AG08395 (cell line): ENCODE measurements around the gene PGAP3.

Experiments
- DNase-seq: peaks from one replicate; pipeline ENCODE4 v3.0.0; 2012; ENCODE audit warnings: mixed read lengths, low spot score

The PGAP3 gene

DNA sequence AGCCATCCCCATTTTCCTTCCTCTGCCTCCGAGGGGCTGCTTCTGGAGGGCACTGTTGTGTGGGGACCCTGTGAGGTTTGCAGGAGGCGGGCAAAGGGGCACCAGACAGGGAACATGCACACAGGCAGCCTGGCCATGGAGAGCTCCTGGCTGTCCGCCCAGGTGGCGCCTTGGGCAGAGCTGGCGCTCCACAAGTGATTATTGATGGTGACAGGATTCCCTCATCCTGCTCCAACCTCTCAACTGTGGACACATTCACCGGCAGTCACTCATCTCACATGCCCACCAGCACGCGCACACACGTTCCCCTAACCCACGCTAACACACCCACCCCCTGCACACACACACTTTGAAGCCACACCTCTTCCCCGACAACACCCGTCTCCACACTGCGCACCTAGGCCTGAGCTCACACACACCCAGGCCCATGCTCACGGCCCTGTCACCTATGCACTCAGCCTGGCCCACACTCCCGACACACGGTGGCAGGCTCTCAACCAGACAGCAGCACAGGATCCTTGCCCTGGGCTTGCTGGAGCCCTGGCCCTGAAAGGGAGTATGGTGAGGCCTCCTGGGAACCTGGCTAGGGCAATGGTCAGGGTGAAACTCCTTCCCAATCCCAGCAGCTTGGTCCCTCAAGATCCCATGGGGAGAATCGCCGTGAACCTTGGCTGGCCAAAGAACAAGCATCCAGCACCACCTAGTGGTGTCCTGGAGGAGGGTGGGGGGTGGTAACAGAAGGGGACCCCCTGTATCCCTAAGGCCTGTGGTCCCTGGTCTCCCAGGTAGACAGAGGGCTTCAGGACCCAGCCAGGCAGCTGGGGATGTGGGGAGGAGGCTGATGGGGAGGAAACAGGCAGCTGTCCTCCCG lies 16.0 kb downstream of the PGAP3 start:
- peak; percentile 47 for DNase-seq

DNA sequence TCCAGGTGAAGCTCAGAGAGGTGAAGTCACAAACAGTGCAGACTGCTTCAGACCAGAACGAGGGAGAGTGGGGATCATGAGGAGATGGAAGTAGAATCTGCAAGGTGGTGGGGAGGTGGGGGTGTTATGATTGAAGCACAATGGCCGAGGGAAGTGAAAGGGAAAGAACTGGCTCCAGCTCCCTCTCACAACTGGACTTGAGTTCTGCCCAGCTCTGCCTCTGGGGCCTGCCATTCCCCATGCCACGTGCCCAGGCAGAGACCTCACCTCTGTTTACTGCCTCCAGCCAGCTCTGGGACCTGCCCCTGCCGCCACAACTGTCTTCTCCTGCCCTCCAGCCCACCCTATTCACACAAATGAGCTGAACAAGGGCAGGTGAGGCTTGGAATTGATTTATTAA lies 17.1 kb downstream of the PGAP3 start:
- no peak for DNase-seq

DNA sequence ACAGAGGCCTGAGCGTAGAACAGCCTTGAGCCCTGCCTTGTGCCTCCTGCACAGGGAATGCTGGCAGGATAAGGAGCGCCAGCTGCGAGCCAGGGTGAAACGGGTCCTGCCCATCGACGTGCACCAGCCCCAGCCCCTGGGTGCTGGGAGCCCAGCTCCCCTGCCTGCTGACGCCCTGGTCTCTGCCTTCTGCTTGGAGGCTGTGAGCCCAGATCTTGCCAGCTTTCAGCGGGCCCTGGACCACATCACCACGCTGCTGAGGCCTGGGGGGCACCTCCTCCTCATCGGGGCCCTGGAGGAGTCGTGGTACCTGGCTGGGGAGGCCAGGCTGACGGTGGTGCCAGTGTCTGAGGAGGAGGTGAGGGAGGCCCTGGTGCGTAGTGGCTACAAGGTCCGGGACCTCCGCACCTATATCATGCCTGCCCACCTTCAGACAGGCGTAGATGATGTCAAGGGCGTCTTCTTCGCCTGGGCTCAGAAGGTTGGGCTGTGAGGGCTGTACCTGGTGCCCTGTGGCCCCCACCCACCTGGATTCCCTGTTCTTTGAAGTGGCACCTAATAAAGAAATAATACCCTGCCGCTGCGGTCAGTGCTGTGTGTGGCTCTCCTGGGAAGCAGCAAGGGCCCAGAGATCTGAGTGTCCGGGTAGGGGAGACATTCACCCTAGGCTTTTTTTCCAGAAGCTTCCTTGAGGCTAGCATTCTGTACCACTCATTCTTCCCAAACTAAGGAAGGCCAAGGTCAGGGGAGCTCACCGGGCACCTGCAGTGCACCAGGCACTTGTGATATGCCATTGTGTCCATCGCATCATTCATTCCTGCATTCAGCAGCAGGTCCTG lies 17.7 kb downstream of the PGAP3 start:
- no peak for DNase-seq

DNA sequence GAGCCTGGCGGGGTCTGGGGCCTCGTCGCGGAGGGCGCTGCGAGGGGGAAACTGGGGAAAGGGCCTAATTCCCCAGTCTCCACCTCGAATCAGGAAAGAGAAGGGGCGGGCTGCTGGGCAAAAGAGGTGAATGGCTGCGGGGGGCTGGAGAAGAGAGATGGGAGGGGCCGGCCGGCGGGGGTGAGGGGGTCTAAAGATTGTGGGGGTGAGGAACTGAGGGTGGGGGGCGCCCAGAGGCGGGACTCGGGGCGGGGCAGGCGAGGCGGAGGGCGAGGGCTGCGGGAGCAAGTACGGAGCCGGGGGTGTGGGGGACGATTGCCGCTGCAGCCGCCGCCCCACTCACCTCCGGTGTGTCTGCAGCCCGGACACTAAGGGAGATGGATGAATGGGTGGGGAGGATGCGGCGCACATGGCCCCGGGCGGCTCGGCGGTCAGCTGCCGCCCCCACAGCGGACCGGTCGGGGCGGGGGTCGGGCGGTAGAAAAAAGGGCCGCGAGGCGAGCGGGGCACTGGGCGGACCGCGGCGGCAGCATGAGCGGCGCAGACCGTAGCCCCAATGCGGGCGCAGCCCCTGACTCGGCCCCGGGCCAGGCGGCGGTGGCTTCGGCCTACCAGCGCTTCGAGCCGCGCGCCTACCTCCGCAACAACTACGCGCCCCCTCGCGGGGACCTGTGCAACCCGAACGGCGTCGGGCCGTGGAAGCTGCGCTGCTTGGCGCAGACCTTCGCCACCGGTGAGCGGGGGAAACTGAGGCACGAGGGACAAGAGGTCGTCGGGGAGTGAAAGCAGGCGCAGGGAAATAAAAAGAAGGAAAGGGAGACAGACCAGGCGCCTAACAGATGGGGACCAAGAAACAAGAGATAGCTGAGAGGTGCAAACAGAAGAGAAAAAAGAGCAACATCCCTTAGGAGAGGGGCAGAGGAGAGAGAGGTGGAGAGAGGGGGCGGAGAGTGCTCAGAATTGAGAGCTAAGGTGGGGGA lies 19.6 kb downstream of the PGAP3 start, which contains the start of gene PNMT:
Gene PNMT, plus strand, starts transcription at position 509 of the 980 bp plus-strand sequence. Its CDS starts 23 bp downstream, at position 532.
- DNase-seq = peak; percentile 50

DNA sequence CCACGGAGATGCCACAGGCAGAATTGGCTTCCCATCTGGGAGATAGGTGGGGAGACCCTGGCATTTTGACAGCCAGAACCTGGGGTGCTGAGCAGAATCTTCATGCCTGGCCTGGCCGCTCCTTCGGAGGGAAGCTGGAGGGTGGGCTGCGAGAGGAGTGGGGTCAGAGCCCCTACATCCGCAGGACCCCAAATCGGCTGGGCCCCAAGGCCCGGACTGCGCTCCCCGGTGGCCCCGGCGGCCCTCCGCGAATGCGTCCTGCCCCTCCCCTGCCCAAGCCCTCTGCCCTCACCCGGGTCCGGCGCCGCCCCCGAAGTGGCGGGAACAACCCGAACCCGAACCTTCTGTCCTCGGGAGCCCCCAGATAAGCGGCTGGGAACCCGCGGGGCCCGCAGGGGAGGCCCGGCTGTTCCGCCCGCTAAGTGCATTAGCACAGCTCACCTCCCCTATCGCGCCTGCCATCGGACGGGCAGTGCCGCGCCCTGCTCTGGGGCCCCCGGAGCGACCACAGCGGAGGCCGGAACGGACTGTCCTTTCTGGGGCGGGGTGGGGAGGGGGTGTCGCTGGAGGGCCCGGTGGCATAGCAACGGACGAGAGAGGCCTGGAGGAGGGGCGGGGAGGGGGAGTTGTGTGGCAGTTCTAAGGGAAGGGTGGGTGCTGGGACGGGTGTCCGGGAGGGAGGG lies 20.5 kb downstream of the PGAP3 start:
- no peak for DNase-seq

DNA sequence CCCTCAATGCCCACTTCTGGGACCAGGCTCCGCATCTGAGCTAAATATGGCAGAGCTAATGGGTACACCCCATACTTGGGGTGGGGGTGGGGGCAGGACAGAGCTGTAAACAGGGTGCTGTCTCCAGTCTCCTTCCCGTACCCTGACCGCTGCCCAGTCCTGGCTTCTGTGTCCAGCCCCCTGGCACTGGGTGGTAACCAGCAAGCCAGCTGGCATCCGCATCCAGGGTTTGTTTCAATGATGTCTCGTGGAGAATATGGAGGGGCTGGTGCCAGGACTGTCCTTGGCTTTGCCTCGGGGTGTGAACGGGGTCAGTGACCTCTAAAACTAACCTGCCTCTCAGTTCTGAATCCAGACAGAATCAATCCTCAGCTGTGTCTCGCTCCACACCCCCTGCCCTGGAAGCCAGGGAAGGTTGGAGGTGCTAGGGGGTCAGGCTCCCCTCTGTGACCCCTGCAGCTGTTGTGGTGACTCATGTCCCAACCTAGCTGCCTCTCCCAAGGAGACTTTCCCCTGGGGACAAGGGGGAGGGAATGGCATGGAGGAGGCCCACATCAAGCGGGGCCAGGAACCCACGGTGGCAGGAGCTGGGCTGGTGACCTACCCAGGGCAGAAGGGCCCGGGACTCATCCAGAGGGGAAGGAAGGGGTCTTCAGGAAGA lies 21.1 kb downstream of the PGAP3 start:
- no peak for DNase-seq

DNA sequence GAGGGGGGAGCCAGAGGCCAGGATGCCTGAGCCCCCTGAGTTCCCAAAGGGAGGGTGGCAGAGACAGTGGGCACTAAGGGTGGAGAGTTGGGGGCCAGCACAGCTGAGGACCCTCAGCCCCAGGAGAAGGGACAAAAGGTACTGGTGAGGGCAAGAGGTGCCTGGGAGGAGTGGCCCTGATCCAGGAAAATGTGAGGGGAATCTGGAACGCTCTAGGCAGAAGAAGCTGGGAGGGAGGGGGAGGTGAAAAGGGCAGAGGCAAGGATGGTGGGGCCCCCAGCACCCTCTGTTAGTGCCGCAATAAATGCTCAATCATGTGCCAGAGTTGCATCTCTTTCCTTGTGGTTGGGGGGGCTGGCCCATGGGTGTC lies 21.6 kb downstream of the PGAP3 start:
- DNase-seq = no peak

DNA sequence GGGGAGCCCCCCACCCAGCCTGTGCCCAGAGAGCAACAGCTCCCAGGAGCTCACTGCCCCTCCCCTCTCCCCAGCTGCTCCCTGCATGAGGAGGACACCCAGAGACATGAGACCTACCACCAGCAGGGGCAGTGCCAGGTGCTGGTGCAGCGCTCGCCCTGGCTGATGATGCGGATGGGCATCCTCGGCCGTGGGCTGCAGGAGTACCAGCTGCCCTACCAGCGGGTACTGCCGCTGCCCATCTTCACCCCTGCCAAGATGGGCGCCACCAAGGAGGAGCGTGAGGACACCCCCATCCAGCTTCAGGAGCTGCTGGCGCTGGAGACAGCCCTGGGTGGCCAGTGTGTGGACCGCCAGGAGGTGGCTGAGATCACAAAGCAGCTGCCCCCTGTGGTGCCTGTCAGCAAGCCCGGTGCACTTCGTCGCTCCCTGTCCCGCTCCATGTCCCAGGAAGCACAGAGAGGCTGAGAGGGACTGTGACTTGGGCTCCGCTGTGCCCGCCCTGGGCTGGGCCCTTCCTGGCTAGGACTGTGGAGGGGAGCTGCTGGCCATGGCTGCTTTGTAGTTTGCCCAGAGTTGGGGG lies 22.1 kb downstream of the PGAP3 start:
- DNase-seq = no peak

DNA sequence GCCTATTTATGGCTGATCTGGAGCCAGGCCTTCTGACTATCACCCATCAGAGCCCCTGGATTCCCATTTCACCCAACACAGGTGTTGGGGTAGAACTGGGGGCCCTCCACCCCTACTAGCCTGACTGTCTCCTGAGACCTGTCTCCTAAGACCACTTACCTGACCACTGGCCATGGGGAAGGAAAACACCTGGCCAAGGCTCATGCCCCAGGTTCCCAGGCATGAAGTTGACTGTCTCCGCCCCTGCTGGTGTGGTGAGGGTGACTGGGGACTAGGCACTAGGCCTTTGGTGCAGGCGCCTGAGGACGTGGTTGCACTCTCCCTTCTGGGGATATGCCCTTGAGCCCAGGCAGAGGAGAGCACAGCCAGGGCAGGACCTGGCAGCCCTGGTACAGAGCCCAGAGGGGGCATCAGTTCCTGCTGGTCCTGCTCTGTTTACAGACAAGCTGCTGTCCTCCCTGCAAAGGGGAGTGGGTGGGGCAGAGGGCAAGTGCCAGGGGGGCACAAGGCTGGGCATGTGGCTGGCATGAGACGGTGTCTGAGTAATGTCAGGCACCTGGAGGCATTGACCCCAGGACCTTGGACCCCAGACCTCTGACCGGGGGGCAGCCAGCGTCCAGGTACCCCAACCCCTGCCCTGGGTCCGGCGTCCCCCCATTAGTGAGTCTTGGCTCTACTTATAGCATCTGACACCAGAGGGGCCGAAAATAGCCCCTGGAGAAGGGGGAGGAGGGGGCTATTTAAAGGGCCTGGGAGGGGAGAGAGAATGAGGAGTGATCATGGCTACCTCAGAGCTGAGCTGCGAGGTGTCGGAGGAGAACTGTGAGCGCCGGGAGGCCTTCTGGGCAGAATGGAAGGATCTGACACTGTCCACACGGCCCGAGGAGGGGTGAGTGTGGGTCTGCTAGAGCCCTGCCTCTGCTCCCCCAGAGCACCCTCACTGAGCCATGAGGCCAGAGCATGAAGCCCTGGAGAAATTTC lies 23.0 kb downstream of the PGAP3 start, which contains the start of gene TCAP:
Gene TCAP, plus strand, starts transcription at position 769 of the 981 bp plus-strand sequence. Its CDS starts 11 bp downstream, at position 780.
- no peak for DNase-seq

DNA sequence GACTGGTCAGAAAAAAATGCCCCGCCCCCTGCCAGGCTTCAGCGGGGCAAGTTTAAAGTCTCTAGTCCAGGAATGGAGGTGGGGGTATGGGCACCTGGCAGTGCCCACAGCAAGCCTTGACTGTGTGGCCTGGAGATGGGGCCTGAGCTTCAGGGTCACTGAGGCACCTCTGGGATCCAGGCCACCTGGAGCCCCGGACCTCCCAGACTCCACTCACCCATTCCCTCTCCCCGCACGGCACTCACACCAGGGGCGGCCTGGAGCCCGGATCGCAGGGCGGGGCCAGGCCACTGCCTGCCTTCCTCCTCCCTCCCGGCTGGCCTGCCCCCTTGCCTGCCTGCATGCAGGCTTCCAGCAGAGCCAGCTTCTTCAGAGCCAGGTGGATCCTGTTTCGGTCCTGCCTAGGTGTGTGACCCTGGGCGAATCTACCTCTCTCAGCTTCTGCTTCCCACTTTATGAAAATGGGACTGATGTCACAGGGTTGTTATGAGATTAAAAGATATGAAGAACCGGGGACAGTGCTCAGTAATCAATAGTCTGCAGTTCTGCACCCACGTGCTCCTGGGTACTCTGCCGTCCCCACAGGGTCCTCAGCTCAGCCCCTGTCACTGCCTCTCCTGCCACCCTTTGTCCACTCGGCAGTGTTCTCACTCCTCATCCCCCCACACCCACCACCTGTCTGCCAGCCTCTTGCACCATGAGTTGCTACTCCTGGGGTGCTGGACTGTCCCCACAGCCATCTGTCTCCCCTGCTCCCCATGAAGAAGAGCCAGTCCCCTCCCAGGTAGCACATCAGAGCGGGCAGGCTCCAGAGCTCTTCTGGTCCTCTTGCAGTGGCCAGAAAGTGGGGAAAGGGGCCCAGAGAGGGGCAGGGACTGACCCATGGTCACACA lies 23.9 kb downstream of the PGAP3 start:
- DNase-seq = peak; percentile 49

DNA sequence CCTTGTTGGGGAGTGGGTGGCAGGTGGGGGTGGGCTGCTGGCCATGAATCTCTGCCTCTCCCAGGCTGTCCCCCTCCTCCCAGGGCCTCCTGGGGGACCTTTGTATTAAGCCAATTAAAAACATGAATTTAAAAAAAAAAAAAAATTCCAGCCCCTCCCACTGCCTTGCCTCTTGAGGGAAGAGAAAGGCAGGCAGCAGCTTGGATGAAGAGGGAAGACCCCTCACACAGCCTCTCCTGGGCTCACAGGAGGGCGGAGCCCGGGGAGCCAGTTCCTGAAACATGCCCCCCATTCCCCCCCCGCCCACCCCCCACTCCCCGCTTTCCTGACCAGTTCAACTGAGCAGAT lies 24.5 kb downstream of the PGAP3 start:
- no peak for DNase-seq

DNA sequence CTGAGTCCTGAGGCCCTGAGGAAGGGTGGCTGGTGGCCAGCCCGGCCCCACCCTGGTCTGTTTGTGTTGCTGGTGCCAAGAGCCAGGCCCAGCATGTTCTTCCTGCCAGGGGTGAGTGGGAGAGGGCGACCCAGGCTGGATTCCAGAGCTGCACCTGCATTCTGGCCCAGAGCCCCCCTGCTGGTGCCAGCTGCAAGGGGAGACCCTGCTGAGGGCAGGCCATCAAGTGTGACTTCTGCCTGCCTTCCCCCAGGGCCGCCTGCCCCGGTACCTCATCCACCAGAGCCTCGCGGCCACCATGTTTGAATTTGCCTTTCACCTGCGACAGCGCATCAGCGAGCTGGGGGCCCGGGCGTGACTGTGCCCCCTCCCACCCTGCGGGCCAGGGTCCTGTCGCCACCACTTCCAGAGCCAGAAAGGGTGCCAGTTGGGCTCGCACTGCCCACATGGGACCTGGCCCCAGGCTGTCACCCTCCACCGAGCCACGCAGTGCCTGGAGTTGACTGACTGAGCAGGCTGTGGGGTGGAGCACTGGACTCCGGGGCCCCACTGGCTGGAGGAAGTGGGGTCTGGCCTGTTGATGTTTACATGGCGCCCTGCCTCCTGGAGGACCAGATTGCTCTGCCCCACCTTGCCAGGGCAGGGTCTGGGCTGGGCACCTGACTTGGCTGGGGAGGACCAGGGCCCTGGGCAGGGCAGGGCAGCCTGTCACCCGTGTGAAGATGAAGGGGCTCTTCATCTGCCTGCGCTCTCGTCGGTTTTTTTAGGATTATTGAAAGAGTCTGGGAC lies 25.1 kb downstream of the PGAP3 start:
- DNase-seq = no peak

DNA sequence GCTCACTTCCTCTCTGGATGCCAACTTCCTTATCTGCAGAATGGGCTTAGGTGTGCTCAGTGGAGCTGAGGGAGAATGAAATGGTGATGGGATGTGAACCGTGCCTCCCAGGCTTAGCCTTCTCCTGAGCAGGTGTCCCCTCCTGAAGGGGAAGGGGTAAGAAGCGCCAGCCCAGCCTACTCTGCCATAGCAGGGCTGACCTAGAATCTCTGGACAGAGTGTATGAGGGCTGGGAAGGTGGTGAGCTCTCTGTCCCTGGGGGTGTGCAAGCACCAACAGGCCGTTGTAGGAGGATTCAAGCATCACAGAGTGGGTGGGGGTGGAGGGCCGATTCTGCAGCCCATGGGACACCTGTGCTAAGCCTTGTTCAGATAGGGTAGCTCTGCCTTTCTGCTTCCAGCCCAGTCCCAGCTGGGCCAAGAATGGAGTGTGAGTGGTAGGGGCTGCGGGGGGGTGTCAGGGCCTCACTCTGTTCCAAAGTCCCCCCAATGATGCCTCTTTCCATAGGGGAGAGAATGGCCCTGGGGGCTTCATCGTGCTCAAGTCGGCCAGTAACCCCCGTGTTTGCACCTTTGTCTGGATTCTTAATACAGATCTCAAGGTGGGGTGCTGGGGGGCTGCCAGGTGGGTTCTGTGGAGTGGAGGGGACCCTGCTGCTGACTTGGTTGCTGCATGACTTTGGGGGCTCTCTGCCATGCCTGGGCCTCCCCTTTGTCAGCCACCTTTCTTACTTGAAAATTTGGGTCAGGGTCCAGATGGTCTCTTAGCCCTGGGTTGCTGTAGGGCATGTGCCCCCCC lies 25.9 kb downstream of the PGAP3 start:
- no peak for DNase-seq

DNA sequence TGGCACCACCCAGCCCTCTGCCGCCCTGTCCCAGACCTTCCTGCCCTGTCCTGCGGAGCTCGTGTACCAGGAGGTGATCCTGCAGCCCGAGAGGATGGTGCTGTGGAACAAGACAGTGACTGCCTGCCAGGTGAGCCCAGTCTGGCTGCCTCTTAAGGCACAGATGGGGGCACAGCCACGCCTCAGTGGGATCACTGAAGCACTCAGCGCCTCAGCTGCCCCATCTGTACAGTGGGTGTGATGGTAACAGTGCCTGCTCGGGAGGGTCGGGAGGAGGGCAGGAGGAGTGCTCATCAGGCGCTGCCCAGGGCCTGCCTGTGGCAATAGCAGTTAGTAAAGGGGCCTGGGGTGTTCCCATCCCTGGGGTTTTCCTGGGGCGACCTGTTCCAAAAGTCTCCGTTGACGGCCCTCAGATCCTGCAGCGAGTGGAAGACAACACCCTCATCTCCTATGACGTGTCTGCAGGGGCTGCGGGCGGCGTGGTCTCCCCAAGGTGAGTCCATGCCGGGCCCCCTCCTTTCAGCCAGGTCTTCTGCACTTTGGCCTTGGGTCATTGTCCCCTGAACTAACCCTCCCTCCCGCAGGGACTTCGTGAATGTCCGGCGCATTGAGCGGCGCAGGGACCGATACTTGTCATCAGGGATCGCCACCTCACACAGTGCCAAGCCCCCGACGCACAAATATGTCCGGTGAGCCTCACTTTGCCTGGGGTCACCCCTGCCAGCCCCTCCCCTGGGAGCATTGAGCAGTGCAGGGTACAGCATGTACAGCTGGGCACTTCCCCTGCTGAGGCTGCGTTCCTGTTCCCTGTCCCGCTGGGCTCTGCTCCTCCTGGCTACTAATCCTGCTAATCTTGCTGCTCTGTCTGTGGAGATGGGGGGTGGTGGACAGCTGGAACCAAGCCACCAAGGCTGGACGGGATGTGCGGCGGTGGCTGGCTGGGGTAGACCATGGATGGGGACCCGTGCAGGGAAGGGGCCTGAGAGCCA lies 27.2 kb downstream of the PGAP3 start:
- no peak for DNase-seq

DNA sequence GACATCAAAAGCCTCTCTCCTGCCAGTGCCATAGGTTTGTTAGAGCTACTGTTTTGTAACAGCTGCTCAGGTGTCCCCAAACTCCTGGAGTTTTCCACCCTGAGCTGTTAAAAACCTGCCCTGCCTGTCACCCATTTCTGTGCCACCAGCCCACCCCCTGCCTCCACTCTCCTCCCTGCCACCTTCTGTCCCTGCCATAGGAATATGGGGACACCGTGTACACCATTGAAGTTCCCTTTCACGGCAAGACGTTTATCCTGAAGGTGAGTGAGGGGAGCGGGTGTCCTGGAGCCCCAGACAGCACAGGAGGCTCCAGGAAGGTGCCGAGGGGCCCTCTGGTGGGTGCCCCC lies 27.9 kb downstream of the PGAP3 start:
- no peak for DNase-seq
